Keratinocyte (primary cell): ENCODE results near the gene HDAC8.

Source experiments
- EZH2 ChIP-seq: IDR thresholded peaks from one replicate; pipeline ENCODE4 v1.6.1; 2012; ENCODE audit warnings: inconsistent platforms, mild to moderate bottlenecking, low read length, moderate library complexity
- TF ChIP-seq, protein P1 (sequence below), 3 experiments: IDR thresholded peaks in 1 of 3; conservative IDR thresholded peaks in 1 of 3; optimal IDR thresholded peaks in 1 of 3; 2 replicates in 2 of 3; 3 replicates in 1 of 3; pipeline versions ENCODE3 to v1.5.1; 2011; ENCODE audit warnings: low read length in 3 of 3, mild to moderate bottlenecking in 3 of 3, moderate library complexity in 2 of 3, control low read depth in 1 of 3, inconsistent platforms in 1 of 3; ENCODE audit not compliant: insufficient read depth in 2 of 3; ENCODE audit errors: extremely low read depth in 1 of 3

GRCh38 chrX:72554448-72555140 lies 18.0 kb downstream of the HDAC8 start:
- TF ChIP-seq, protein P1, sequence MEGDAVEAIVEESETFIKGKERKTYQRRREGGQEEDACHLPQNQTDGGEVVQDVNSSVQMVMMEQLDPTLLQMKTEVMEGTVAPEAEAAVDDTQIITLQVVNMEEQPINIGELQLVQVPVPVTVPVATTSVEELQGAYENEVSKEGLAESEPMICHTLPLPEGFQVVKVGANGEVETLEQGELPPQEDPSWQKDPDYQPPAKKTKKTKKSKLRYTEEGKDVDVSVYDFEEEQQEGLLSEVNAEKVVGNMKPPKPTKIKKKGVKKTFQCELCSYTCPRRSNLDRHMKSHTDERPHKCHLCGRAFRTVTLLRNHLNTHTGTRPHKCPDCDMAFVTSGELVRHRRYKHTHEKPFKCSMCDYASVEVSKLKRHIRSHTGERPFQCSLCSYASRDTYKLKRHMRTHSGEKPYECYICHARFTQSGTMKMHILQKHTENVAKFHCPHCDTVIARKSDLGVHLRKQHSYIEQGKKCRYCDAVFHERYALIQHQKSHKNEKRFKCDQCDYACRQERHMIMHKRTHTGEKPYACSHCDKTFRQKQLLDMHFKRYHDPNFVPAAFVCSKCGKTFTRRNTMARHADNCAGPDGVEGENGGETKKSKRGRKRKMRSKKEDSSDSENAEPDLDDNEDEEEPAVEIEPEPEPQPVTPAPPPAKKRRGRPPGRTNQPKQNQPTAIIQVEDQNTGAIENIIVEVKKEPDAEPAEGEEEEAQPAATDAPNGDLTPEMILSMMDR (optimal IDR thresholded peaks at IDR 0.05 in 1 of 3, IDR thresholded peaks at IDR 0.05 in 1 of 3, conservative IDR thresholded peaks at IDR 0.05 in 1 of 3; ENCODE audit: extremely low read depth in 1 of 3, insufficient read depth in 2 of 3, low read length in 3 of 3): no peak
- TF ChIP-seq EZH2: no peak
